HG02981 (cell line): ENCODE measurements around the gene CYB561A3.

ENCODE experiments used
- ATAC-seq: cut with Tn5 transposase; IDR thresholded peaks from one replicate; pipeline ENCODE4 v1.9.1; 2021; ENCODE audit warnings: mild to moderate bottlenecking, moderate library complexity; ENCODE audit not compliant: unreplicated experiment

CYB561A3 gene

DNA sequence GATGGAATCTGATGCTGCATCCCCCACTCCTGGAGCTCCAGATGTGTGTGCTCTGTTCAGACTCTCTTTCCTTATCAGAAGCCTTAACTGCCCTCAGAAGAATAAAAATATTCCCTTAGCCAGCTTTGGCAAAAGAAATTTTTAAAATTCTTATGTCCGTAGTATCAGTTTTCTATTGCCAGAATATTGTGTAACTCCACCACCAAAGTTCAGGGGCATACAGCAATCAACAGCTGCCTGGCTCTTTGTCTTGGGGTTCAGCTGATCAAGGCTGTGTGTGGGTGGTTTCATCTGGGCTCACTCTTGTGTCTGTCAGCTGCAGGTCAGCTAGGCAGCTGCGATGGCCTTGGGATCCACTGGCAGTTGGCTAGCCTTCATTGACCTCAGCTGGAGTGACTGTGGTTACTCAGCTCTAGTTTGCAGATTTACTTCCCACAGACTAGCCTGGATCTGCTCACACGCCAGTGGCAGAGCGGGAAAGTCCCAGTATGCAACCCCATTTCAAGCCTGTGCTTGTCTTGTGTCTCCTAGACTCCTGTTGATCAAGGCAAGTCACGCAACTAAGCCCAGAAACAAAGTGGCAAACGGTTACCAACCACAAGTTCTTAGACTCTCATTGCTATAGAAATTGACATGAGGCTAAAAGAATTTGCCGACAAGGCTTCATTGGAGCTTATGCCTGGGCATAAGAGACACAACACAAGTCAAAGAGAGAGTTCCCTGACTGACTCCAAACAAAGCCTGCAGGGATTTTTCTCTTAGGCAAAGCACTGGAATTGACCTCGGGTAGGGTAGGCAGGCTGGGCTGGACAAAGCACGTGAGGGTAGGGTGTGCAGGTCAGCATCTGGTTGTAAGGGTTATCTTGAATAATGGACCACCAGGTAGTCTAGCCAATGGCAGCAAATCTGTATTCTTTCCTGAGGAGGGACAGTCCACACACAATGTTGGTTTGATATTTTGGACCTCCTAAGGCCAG lies 8.0 kb upstream of the CYB561A3 start:
- no peak for ATAC-seq

DNA sequence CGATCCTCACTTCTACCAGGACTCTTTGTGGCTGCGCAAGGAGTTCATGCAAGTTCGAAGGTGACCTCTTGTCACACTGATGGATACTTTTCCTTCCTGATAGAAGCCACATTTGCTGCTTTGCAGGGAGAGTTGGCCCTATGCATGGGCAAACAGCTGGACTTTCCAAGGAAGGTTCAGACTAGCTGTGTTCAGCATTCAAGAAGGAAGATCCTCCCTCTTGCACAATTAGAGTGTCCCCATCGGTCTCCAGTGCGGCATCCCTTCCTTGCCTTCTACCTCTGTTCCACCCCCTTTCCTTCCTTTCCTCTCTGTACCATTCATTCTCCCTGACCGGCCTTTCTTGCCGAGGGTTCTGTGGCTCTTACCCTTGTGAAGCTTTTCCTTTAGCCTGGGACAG lies 7.0 kb upstream of the CYB561A3 start:
- no peak for ATAC-seq

DNA sequence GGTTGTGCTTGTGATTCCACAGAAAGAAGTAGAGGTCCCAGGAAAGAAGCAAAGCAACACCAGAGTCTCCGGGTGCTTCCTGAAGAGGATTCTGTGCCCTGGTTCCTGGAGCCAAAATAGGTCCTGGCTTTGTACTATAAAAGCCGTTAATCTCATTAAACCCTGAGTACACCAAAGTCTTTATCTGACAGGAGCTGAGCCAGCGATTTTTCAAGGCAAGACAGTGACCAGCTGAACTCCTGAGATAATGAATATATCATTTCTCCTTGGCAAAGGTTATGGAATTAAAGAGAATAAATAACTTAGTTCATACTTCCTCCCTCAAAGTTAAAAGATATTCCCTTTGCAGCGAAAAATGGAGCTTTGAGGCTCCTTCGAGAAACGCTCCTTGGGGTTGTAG lies 5.7 kb upstream of the CYB561A3 start:
- ATAC-seq, result no peak

DNA sequence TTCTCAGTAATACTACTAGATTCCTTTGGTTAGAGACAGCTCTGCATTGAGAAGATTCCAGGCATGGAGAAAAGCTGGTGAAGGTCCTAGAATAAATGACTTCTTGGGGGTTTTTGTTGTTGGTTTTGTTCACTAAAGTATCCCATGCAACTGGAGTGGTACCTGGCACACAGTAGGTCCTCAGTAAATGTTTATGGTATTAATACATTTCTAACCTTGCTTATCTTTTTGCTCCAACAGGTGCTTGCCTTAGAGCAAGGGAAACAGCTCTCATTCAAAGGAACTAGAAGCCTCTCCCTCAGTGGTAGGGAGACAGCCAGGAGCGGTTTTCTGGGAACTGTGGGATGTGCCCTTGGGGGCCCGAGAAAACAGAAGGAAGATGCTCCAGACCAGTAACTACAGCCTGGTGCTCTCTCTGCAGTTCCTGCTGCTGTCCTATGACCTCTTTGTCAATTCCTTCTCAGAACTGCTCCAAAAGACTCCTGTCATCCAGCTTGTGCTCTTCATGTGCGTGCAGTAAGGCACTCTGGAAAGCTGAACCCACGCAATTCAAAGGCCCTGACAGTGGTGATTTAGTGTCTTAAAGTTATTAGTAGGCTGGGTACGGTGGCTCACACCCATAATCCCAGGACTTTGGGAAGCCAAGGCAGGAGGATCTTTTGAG lies 2.5 kb upstream of the CYB561A3 start:
- ATAC-seq, result no peak

DNA sequence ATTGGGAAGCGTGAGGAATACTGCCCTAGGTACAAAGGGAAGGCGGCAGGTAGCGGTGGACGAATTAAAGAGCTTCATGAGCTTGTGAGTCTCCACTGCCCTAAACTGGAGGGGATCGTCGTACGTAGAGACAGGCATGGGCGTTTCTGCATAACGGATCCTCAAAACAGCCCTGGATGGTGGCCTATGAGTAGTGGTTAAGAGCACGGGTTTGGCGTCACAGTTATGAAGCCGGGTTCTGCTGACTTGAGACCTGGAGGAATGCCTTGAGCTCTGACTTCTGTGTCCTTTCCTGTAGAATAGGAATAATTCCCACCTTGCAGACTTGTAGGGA lies 827 bp upstream of the CYB561A3 start:
- no peak for ATAC-seq

DNA sequence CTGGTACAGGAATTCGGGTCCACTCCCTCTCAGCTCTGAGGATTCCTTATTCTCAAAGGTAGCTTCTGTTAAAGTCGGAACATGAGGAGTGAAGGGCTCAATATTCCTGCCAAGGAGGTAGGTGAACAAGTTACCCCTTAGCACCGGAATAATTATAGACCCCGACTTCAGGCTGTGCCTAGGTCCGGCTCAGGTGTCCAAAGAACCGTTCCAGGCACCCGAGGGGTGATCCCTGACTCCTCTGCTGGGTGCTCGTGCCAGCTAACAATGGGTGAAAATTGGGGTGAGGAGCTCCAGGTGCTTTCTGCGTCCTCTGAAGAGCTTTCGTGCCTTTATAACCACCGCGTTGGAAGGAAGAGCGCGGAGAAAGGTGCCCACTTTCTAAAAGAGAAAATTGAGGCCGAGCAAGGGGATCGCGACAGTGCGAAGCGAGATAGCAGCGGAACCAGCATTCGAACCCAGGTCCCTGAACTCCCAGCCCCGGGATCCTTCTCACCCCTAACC lies 393 bp downstream of the CYB561A3 start:
- ATAC-seq, result no peak

DNA sequence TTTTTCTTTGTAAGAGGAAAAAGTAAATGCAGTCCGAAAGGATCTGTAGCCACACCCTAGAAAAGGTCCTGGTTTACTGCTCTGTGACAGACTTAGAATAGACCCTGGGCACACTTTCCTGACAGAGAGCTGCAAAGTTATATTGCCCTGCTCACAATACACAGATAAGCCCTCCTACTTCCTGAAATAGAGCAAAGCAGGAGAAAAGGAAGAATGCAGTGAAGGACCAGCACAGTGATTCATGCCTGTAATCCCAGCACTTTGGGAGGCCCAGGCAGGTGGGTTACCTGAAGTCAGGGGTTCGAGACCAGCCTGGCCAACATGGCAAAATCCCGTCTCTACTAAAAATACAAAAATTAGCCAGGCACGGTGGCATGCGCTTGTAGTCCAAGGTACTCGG lies 2.2 kb downstream of the CYB561A3 start:
- ATAC-seq, result no peak

DNA sequence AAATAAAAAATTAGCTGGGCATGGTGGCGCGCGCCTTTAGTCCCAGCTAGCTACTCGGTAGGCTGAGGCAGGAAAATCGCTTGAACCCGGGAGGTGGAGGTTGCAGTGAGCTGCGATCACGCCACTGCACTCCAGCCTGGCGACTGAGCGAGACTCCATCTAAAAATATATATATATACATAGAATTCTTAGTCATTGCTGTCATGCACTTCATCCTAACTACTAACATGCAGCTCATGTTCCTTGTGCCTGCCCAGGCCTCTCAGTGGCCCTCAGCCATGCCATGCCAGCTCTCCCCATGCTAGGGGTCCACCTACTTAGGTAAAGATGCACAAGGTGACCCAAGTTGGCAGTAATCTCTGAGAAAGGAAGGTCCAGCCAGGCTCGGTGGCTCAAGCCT lies 3.1 kb downstream of the CYB561A3 start:
- no peak for ATAC-seq

DNA sequence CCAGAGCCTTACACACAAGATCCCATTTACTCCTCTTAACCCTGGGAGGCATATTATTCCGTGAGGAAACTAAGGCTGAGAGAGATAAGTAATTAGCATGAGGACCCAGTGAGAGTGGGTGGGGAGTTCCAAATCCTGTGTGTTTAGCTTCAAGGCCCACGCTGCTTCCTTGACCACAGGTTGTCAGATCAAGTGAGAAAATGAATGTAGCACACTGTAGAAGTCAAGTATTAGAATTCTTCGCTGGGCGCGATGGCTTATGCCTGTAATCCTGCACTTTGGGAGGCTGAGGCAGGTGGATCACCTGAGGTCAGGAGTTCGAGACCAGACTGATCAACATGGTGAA lies 3.8 kb downstream of the CYB561A3 start:
- ATAC-seq, result no peak

DNA sequence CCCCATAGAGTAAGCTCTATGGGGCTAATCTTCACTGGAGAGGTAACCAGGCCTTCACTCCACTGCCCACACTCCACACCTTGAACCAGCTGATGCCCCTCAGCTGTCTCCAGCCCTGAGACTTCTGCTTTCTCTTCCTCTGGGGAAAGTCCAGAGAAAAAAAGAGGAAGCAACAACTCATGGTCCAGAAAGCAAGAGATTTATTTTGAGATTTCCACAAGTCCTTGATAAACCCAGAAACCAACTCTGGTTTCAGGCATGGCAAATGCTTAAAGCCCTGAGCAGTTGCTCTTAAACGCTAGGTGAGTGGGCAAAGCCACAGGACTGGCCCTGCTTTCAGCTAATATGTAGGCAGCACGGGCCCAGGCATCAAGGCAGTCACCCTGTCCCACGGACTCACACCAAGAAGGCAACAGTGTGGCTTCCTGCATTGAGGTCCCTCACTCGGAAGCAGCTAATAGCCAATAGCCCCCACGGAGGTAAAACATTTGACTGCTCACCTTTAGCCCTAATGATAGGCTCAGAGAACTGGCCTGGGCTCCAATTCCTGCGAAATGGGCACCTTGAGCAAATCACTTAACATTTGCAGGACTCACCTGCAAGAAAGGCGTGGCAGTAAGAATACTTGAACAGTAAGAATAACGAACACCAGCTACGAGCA lies 4.3 kb downstream of the CYB561A3 start:
- peak; percentile 45 for ATAC-seq

DNA sequence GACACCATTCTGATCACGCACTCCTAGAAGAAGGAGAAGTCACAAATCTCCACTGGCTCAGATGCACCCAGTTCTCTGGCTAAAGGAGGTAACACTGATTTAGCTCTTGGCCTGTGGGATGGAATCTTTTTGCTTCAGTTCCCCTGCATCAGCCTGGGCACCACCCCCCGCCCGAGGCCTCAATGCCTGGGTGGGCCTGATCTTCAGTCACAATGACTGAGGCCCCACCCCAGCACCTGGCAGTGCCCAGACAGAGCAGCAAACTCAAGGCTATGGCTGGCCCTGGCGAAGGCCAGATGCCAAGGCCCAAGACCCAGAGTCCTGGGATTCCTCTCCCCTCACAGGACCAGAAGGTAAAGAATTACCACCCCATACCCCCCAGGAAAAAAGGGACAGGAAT lies 5.0 kb downstream of the CYB561A3 start:
- ATAC-seq, result no peak

DNA sequence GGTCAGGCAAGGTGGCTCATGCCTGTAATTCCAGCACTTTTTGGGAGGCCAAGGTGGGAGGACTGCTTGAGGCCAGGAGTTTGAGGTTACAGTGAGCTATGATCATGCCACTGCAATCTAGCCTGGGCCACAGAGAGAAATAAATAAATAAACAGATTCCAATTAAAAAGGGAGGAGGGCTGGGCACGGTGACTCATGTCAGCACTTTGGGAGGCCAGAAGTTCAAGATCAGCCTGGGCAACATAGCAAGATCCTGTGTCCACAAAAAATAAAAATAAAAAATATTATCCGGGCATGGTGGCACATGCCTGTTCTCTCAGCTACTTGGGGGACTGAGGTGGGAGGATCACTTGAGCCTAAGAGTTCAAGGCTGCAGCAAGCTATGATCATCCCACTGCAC lies 7.5 kb downstream of the CYB561A3 start:
- no peak for ATAC-seq

DNA sequence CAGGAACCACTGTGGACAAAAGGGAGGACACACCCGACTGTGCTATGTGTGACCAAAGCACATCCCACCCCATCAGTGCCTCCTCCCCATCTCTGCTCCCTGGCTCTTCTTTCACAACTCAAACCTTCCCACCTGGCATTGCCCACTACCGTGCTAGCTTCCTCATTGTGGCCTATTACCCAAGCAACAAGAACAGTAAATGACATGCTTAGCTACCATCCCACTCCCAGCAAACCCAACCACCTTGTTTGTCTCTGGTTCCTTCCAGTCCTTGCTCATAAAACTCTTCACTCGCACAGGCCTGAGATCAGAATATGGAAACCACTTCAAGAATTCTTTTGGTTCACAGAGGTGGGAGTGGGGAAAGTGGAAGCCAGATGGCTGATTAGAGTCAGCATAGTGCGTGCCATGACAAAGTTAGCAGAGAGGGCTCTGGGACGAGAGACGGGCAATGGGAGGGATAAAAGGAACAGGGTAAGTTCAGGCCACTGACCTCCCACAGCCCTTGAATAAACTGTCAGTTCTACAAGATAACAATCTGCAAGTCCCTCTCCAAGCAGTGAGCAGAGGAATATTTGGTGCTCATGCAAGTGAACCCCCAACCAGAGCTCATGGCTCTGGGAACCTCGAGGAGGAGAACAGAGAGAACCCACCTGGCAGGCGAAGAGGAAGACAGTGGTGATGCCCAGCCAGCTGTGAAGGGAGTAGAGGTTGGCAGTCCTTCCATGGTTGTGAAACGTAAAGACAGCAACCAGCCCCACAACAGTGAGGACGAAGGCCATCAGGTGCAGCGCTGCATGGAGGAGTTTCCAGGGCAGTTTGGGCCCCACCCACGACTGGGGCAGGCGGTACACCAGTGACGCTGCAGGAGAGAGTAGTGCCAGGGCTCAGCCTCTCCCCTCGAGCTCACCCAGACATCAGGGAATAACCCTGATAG lies 8.3 kb downstream of the CYB561A3 start:
- ATAC-seq, result no peak

DNA sequence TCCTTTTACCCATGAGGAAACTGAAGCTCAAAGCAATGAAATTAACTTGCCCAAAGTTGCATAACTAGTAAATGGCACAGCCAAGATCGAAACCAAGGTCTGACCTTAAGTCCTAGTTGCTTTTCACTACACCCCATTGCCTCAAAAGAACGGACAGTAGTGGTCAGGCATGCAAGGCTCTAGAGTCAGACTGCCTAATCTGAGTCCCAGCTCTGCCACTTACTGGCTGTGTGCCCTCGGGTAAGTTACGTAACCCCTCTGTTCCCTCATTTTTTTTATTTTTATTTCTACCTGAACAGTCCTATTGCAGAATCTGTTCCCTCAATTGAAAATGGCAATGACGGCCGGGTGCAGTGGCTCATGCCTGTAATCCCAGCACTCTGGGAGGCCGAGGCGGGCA lies 9.6 kb downstream of the CYB561A3 start:
- no peak for ATAC-seq

DNA sequence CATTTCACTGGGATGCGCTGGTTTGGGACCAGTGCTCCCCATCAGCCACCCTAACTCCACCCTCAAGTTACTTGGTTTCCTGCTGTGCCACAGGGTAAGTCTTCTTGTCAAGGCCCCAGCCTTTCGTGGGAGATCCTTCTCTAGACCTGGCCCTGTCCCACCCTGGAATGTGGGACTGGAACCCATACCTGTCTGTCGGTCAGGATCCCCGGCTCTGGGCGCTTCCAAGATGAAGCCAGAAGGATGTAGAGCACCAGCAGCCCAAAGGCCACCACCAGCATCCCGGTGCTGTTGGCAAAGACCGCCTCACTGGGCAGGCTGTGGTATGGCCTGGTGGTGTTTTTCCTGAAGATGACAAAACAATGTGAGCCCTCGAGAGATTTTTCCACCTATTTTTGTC lies 10.9 kb downstream of the CYB561A3 start:
- no peak for ATAC-seq

DNA sequence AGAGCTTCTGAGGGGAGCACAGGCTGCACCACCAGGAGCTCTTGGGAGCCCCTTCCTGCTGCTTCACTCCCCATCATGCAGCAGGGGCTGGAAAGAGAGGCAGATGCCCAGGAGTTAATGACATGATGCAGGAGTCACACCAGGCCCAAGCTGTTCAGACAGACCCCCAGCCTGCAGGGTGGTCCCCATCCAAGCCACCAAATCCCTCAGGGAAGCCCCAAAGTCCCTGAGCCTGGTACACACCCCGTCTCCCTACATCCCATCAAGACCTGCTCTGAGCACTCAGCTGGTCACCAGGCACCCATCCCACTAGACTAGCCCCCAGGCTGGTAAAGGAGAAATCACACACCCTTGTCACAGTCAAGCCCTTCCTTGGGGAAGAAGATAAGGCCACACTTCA lies 11.3 kb downstream of the CYB561A3 start:
- ATAC-seq, result no peak

DNA sequence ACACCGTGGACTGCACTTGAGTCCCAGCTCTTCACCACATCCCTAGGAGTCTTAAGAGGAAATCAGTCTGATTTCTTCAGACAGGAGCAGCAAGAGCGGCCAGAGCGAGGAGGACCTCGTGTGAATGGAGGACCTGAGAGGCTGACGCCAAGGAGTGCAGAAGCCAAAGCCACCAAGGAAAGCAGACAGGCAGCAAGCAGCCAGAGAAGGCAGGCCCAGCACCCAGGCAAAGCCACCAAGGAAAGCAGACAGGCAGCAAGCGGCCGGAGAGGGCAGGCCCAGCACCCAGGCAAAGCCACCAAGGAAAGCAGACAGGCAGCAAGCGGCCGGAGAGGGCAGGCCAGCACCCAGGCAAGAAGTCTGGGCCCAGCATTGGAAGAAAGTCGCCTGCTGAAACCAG lies 11.8 kb downstream of the CYB561A3 start:
- ATAC-seq, result no peak

DNA sequence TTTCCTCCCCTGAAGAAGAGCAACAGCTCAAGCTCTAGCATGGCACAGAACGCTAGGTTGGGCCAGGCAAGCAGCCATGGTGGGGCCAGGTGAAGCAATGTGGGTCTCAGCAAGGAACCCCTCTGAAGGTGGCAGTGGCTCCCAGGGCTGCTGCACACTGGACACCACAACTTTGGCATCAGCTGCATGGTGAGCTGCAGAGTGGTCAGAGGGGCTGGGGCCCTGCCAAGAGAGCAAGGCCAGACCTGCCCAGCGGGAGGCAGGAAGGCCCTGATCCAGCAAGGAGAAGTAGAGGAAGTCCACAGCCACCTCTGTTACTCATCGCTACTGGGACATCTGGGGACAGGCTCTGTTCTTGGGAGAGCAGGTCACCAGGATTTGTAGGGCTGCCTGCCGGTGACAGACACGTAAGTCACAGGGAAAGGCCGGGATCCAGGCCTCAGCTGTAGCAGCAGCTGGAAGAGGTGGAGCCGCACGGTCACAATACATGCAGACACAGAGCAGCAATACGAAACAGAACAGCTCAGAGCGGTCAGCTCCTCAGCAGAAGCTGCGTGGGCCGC lies 12.4 kb downstream of the CYB561A3 start:
- no peak for ATAC-seq

DNA sequence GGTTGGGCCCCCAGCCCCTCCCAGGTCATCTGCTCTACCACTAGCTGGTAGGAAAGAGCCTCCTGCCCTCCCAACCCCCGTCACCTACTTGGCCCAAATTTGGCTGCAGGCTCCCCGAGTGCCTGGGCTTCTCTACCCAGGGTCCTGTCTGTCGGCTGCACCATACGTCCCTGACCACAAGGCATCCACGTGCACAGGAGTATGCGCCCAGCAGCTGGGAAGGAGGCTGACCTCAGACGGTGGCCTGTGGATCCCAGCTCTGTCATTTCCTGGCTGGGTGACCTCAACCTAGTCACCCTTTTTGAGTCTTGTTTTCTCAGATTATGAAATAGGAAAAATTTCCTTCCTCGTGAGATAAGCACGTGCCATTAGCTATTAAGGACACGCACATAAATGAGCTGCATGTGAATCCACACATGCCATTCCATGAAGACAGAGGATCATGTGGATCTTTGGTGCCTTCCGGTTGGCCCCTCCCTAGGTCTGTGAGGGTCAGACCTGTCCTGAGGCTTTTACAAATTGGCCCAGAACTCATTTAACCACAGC lies 13.7 kb downstream of the CYB561A3 start:
- no peak for ATAC-seq
